Ishikawa (cell line): ENCODE measurements around the gene SEMA4A.

Experiments
- CREB1 ChIP-seq: IDR thresholded peaks from 2 replicates; pipeline ENCODE4 v1.6.1; 2012; ENCODE audit warnings: low read depth
- RAD21 ChIP-seq: IDR thresholded peaks from 2 replicates; pipeline ENCODE4 v1.6.1; 2012; ENCODE audit warnings: low read depth
- REST ChIP-seq: IDR thresholded peaks from 2 replicates; pipeline ENCODE4 v1.6.1; 2012; ENCODE audit warnings: low read depth, mild to moderate bottlenecking
- TCF12 ChIP-seq: IDR thresholded peaks from 2 replicates; pipeline ENCODE4 v1.6.1; 2012; ENCODE audit warnings: low read depth

GRCh38 chr1:156111355-156111962, 41.9 kb upstream of the SEMA4A start:
- TF ChIP-seq CREB1: no peak
- no peak for TF ChIP-seq RAD21
- TF ChIP-seq REST: no peak
- no peak for TF ChIP-seq TCF12
